Measurements from ENCODE around the gene ASB1.
"Not testable (repeated sequence)": the region's sequence is repeated elsewhere in the genome, so short reads cannot be mapped to it uniquely, and the experiment has no call there.

The ASB1 gene

GRCh38 chr2:238423561-238424312 is 3.0 kb upstream of the ASB1 start:
- DNase-seq (ENCODE audit: low spot score): no peak

- no peak for DNase-seq (ENCODE audit: low spot score)
Observed at GRCh38 chr2:238424313-238424700, 2.4 kb upstream of the ASB1 start.

- DNase-seq (ENCODE audit: low spot score): no peak
Observed at GRCh38 chr2:238425505-238425978, 1.2 kb upstream of the ASB1 start.

- DNase-seq (ENCODE audit: low spot score): peak; percentile 45
Observed at GRCh38 chr2:238425979-238426567, 654 bp upstream of the ASB1 start.

GRCh38 chr2:238427435-238428162 is 872 bp downstream of the ASB1 start:
- DNase-seq (ENCODE audit: low spot score): no peak

- DNase-seq (ENCODE audit: low spot score): no peak
Observed at GRCh38 chr2:238428866-238429265, 2.1 kb downstream of the ASB1 start.

- no peak for DNase-seq (ENCODE audit: low spot score)
Observed at GRCh38 chr2:238430781-238431180, 4.1 kb downstream of the ASB1 start.

GRCh38 chr2:238431456-238431855 is 4.7 kb downstream of the ASB1 start:
- DNase-seq (ENCODE audit: low spot score): no peak

- no peak for DNase-seq (ENCODE audit: low spot score)
Observed at GRCh38 chr2:238433300-238433915, 6.7 kb downstream of the ASB1 start.

GRCh38 chr2:238433941-238434845 is 7.5 kb downstream of the ASB1 start:
- DNase-seq (ENCODE audit: low spot score): no peak

GRCh38 chr2:238434846-238435751 is 8.4 kb downstream of the ASB1 start:
- DNase-seq (ENCODE audit: low spot score): no peak

- no peak for DNase-seq (ENCODE audit: low spot score)
Observed at GRCh38 chr2:238435752-238436096, 9.0 kb downstream of the ASB1 start.

GRCh38 chr2:238438856-238439849 is 12.4 kb downstream of the ASB1 start:
- peak; percentile 91 for DNase-seq (ENCODE audit: low spot score)

- no peak for DNase-seq (ENCODE audit: low spot score)
Observed at GRCh38 chr2:238439917-238440316, 13.2 kb downstream of the ASB1 start.

GRCh38 chr2:238440331-238440730 is 13.6 kb downstream of the ASB1 start:
- DNase-seq (ENCODE audit: low spot score): no peak

- no peak for DNase-seq (ENCODE audit: low spot score)
Observed at GRCh38 chr2:238440767-238441166, 14.0 kb downstream of the ASB1 start.

- no peak for DNase-seq (ENCODE audit: low spot score)
Observed at GRCh38 chr2:238441262-238442114, 14.8 kb downstream of the ASB1 start.

- DNase-seq (ENCODE audit: low spot score): not testable (repeated sequence)
Observed at GRCh38 chr2:238442257-238442656, 15.5 kb downstream of the ASB1 start.
